ENCODE measurements around the gene ZNF700.
"Not testable (repeated sequence)": the region's sequence is repeated elsewhere in the genome, so short reads cannot be mapped to it uniquely, and the experiment has no call there.

The ZNF700 gene

DNA sequence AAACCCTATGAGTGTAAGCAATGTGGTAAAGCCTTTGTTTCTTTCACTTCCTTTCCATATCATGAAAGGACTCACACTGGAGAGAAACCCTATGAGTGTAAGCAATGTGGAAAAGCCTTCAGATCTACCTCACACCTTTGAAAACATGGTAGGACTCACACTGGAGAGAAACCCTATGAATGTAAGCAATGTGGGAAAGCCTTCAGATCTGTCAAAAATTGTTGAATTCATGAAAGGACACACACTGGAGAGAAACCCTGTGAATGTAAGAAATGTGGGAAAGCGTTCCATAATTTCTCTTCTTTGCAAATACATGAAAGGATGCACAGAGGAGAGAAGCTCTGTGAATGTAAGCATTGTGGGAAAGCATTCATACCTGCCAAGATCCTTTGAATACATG, 13.0 kb upstream of the ZNF700 start:
- not testable (repeated sequence) for H3K4me1 ChIP-seq (ENCODE audit: control insufficient read depth in 2 of 2, insufficient read depth in 1 of 2, low read depth in 1 of 2, low read length in 2 of 2); H3K27me3 ChIP-seq (ENCODE audit: control insufficient read depth in 3 of 3, insufficient read depth in 3 of 3, low read depth in 1 of 3, low read length in 3 of 3); H3K18ac ChIP-seq (ENCODE audit: low read length); DNase-seq (ENCODE audit: low spot score); H3K79me1 ChIP-seq (ENCODE audit: low read depth, low read length); H2BK120ac ChIP-seq (ENCODE audit: low read depth, low read length); H2BK5ac ChIP-seq (ENCODE audit: low read length); H3K9ac ChIP-seq (ENCODE audit: low read depth, low read length, poor library complexity); H2AK5ac ChIP-seq (ENCODE audit: low read depth, low read length); H2AFZ ChIP-seq (ENCODE audit: low read length); H3K27ac ChIP-seq (replicated peaks; ENCODE audit: low read length); H3K14ac ChIP-seq (ENCODE audit: low read length); H4K8ac ChIP-seq (ENCODE audit: low read depth, low read length); H3K23ac ChIP-seq (ENCODE audit: low read depth, low read length, poor library complexity); H2BK15ac ChIP-seq (ENCODE audit: low read length); H3K4me2 ChIP-seq (ENCODE audit: insufficient read depth, low read length, poor library complexity, severe bottlenecking); H4K91ac ChIP-seq (ENCODE audit: low read depth, low read length, poor library complexity); H3K4me3 ChIP-seq (ENCODE audit: low read length in 2 of 2); H2BK12ac ChIP-seq (ENCODE audit: low read length); H3K4ac ChIP-seq (ENCODE audit: low read length)
- WGBS, 2 donors (ENCODE audit: extremely low coverage in 2 of 2, insufficient read length in 2 of 2, insufficient replicate concordance in 1 of 2) = no CpG with 5 or more reads among the region's 1 CpG
- H3K36me3 ChIP-seq (replicated peaks in 1 of 2; ENCODE audit: control insufficient read depth in 2 of 2, insufficient read depth in 2 of 2, low read length in 2 of 2) = peaks cover 7 to 48% of the 10 kb centered on the region in 2 donors
- peaks cover 16 to 58% of the 10 kb centered on the region in 2 donors for H3K9me3 ChIP-seq (replicated peaks in 1 of 2; ENCODE audit: control insufficient read depth in 2 of 2, insufficient read depth in 1 of 2, low read depth in 1 of 2, low read length in 2 of 2)

- not testable (repeated sequence) for H3K4me3 ChIP-seq (ENCODE audit: low read length in 2 of 2); H3K18ac ChIP-seq (ENCODE audit: low read length); H2BK12ac ChIP-seq (ENCODE audit: low read length); H2BK120ac ChIP-seq (ENCODE audit: low read depth, low read length); DNase-seq (ENCODE audit: low spot score); H3K4ac ChIP-seq (ENCODE audit: low read length); H4K91ac ChIP-seq (ENCODE audit: low read depth, low read length, poor library complexity); H3K4me1 ChIP-seq (ENCODE audit: control insufficient read depth in 2 of 2, insufficient read depth in 1 of 2, low read depth in 1 of 2, low read length in 2 of 2); H2AK5ac ChIP-seq (ENCODE audit: low read depth, low read length); H3K14ac ChIP-seq (ENCODE audit: low read length); H4K8ac ChIP-seq (ENCODE audit: low read depth, low read length); H3K79me1 ChIP-seq (ENCODE audit: low read depth, low read length); H3K23ac ChIP-seq (ENCODE audit: low read depth, low read length, poor library complexity); H3K27me3 ChIP-seq (ENCODE audit: control insufficient read depth in 3 of 3, insufficient read depth in 3 of 3, low read depth in 1 of 3, low read length in 3 of 3); H2BK15ac ChIP-seq (ENCODE audit: low read length); H2BK5ac ChIP-seq (ENCODE audit: low read length); H3K9ac ChIP-seq (ENCODE audit: low read depth, low read length, poor library complexity); H3K4me2 ChIP-seq (ENCODE audit: insufficient read depth, low read length, poor library complexity, severe bottlenecking); H2AFZ ChIP-seq (ENCODE audit: low read length); H3K27ac ChIP-seq (replicated peaks; ENCODE audit: low read length)
- Histone ChIP-seq H3K9me3 (replicated peaks in 1 of 2; ENCODE audit: control insufficient read depth in 2 of 2, insufficient read depth in 1 of 2, low read depth in 1 of 2, low read length in 2 of 2) (peaks cover 19 to 57% of the 10 kb centered on the region in 2 donors), H3K36me3 (replicated peaks in 1 of 2; ENCODE audit: control insufficient read depth in 2 of 2, insufficient read depth in 2 of 2, low read length in 2 of 2) (peaks cover 9 to 61% of the 10 kb centered on the region in 2 donors)
- WGBS, 2 donors (ENCODE audit: extremely low coverage in 2 of 2, insufficient read length in 2 of 2, insufficient replicate concordance in 1 of 2) = no CpG with 5 or more reads among the region's 4 CpGs
Observed at GRCh38 chr19:11914417-11915051, 10.4 kb upstream of the ZNF700 start.

DNA sequence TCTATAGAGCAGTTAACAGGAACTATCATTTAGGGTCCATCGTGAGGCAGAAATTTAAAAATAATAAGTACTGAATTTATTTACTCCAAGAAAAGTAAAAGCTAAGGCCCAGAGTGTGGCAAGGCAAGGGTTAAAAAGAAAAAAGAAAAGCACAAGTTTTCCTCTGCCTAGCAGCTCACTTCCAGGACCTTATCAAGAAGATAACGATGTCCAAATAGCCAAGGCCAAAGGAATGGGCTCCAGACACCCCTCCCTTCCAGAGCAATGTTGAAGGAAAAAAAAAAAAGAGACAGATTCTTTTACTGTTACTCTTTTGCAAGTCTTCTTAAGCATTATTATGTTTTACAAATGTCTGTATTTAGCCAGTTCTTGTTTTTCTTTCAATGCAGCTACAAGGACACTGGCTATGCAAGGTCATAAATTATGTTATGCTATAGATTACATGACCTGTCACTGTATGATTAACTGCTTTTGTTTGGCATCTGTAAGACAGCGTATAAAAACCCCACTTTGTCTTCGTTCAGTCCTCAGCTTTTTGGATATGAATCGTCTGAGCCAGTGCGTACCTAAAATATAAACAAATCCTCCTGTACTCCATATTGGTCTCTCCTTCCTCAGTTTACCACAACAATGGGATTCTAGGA, 2.9 kb upstream of the ZNF700 start:
- no peak for DNase-seq (ENCODE audit: low spot score)
- H3K18ac ChIP-seq (ENCODE audit: low read length) = no peak overlapping the region

DNA sequence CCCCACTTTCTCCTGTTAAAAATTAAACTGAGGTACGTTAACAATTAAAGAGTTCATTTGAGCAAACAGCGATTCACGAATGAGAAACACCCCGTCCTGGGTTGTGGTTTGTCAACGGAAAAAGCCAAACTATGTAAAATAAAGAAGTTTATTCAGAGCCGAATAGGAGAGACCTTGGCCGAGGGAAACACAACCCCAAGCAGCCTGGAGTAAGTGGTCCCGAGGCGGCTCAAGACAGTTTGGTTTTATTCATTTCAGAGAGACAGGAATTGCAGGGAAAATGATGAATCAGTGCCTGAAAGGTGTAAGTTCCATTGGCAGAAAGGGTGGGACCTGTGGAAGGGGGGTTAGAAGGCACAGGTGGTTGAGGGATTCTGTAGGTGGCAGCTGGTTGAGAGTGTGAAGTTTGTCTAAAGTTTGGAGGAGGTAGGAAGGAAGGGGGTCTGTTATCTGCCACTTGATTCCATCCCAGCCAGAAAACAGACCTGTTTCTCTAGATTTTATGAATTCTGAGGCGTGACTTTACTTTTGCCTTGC, 812 bp downstream of the ZNF700 start:
- H4K8ac ChIP-seq (ENCODE audit: low read depth, low read length); H2BK15ac ChIP-seq (ENCODE audit: low read length); H3K79me1 ChIP-seq (ENCODE audit: low read depth, low read length); H3K4me1 ChIP-seq (ENCODE audit: control insufficient read depth in 2 of 2, insufficient read depth in 1 of 2, low read depth in 1 of 2, low read length in 2 of 2); H3K27me3 ChIP-seq (ENCODE audit: control insufficient read depth in 3 of 3, insufficient read depth in 3 of 3, low read depth in 1 of 3, low read length in 3 of 3); H3K4ac ChIP-seq (ENCODE audit: low read length); H2BK12ac ChIP-seq (ENCODE audit: low read length); H3K27ac ChIP-seq (replicated peaks; ENCODE audit: low read length); DNase-seq (ENCODE audit: low spot score); H2AK5ac ChIP-seq (ENCODE audit: low read depth, low read length); H3K14ac ChIP-seq (ENCODE audit: low read length); H2BK5ac ChIP-seq (ENCODE audit: low read length); H3K23ac ChIP-seq (ENCODE audit: low read depth, low read length, poor library complexity); H2BK120ac ChIP-seq (ENCODE audit: low read depth, low read length); H4K91ac ChIP-seq (ENCODE audit: low read depth, low read length, poor library complexity): not testable (repeated sequence)
- peaks cover 8 to 38% of the 10 kb centered on the region in 2 donors for H3K9me3 ChIP-seq (replicated peaks in 1 of 2; ENCODE audit: control insufficient read depth in 2 of 2, insufficient read depth in 1 of 2, low read depth in 1 of 2, low read length in 2 of 2)
- H3K4me2 ChIP-seq (ENCODE audit: insufficient read depth, low read length, poor library complexity, severe bottlenecking) = peak overlapping the region; percentile 82
- peak overlapping the region; percentile 90 to 99 for H3K4me3 ChIP-seq (ENCODE audit: low read length in 2 of 2)
- whole genome bisulfite sequencing, 2 donors (ENCODE audit: extremely low coverage in 2 of 2, insufficient read length in 2 of 2, insufficient replicate concordance in 1 of 2) = no CpG with 5 or more reads among the region's 10 CpGs
- peak overlapping the region; percentile 89 for H3K18ac ChIP-seq (ENCODE audit: low read length)
- peak overlapping the region; percentile 92 for H3K9ac ChIP-seq (ENCODE audit: low read depth, low read length, poor library complexity)
- H2AFZ ChIP-seq (ENCODE audit: low read length) = peak overlapping the region; percentile 99
- peaks cover 2 to 38% of the 10 kb centered on the region in 2 donors for H3K36me3 ChIP-seq (replicated peaks in 1 of 2; ENCODE audit: control insufficient read depth in 2 of 2, insufficient read depth in 2 of 2, low read length in 2 of 2)

More for the DNA sequence above, 2.9 kb upstream of the ZNF700 start:
- Histone ChIP-seq H4K8ac (ENCODE audit: low read depth, low read length) (no peak overlapping the region), H2BK15ac (ENCODE audit: low read length) (no peak overlapping the region), H2AFZ (ENCODE audit: low read length) (no peak overlapping the region), H3K4me2 (ENCODE audit: insufficient read depth, low read length, poor library complexity, severe bottlenecking) (no peak overlapping the region), H3K9me3 (replicated peaks in 1 of 2; ENCODE audit: control insufficient read depth in 2 of 2, insufficient read depth in 1 of 2, low read depth in 1 of 2, low read length in 2 of 2) (peaks cover 6 to 21% of the 10 kb centered on the region in 2 donors), H3K23ac (ENCODE audit: low read depth, low read length, poor library complexity) (no peak overlapping the region), H2BK12ac (ENCODE audit: low read length) (no peak overlapping the region), H3K4ac (ENCODE audit: low read length) (no peak overlapping the region), H3K79me1 (ENCODE audit: low read depth, low read length) (peaks cover 2% of the 10 kb centered on the region), H3K4me3 (ENCODE audit: low read length in 2 of 2) (no peak overlapping the region), H2BK5ac (ENCODE audit: low read length) (no peak overlapping the region), H4K91ac (ENCODE audit: low read depth, low read length, poor library complexity) (no peak overlapping the region), H3K27ac (replicated peaks; ENCODE audit: low read length) (no peak overlapping the region), H3K14ac (ENCODE audit: low read length) (no peak overlapping the region), H2BK120ac (ENCODE audit: low read depth, low read length) (no peak overlapping the region), H2AK5ac (ENCODE audit: low read depth, low read length) (no peak overlapping the region), H3K4me1 (ENCODE audit: control insufficient read depth in 2 of 2, insufficient read depth in 1 of 2, low read depth in 1 of 2, low read length in 2 of 2) (peaks cover 6% of the 10 kb centered on the region in 2 donors), H3K9ac (ENCODE audit: low read depth, low read length, poor library complexity) (no peak overlapping the region), H3K36me3 (replicated peaks in 1 of 2; ENCODE audit: control insufficient read depth in 2 of 2, insufficient read depth in 2 of 2, low read length in 2 of 2) (peaks cover 3 to 19% of the 10 kb centered on the region in 2 donors), H3K27me3 (ENCODE audit: control insufficient read depth in 3 of 3, insufficient read depth in 3 of 3, low read depth in 1 of 3, low read length in 3 of 3) (no peaks in the 10 kb centered on the region)
- WGBS, 2 donors (ENCODE audit: extremely low coverage in 2 of 2, insufficient read length in 2 of 2, insufficient replicate concordance in 1 of 2) = no CpG with 5 or more reads among the region's 6 CpGs
